ENCODE measurements around the gene MYLK4. TPM values are rescaled to one million over a fixed set of nuclear protein-coding genes. Genes with fewer than 3 reads are reported as not detected.

MYLK4 gene
- total RNA-seq, 2 donors from 2014 or later: 0.20 to 0.35 TPM

DNA sequence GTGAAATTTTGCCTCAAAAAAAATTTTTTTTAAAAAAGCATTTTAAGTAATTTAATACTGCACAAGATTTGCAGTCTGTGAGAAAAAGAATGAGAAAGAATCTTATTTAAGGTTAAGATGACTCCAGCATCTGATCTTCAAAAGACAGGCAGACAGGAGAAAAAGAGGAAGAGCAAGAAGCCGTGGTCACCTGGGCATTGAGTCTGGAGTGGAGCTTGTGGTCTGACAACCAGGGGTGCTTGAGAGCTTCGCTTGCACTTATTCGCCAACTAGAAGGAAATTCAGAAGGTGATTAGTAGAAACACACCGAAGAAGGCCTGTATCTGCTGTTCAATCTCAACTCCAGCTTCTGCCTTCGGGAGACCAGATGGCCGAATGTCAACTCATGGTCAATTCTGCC lies 75.9 kb downstream of the MYLK4 start:
- no peaks in the 10 kb centered on the region for H3K27me3 ChIP-seq
- H3K27ac ChIP-seq: no peak overlapping the region
- no peak overlapping the region for H3K4me3 ChIP-seq
- no peaks in the 10 kb centered on the region for H3K9me3 ChIP-seq
- no peaks in the 10 kb centered on the region for H3K36me3 ChIP-seq
- H3K4me1 ChIP-seq: no peaks in the 10 kb centered on the region
- intact Hi-C loops (cut with DNase I): no loop called here
- H3K9ac ChIP-seq (ENCODE audit: low read depth in 2 of 2, low read length in 2 of 2): no peak overlapping the region
- no peak for TF ChIP-seq CTCF (IDR thresholded peaks at IDR 0.05)
- no peak for DNase-seq

GRCh38 chr6:2669067-2669700 lies 81.5 kb downstream of the MYLK4 start:
- Histone ChIP-seq H3K9ac (ENCODE audit: low read depth in 2 of 2, low read length in 2 of 2) (no peak overlapping the region), H3K4me1 (no peaks in the 10 kb centered on the region), H3K4me3 (no peak overlapping the region), H3K36me3 (no peaks in the 10 kb centered on the region), H3K27ac (no peak overlapping the region), H3K9me3 (no peaks in the 10 kb centered on the region), H3K27me3 (no peaks in the 10 kb centered on the region)
- TF ChIP-seq CTCF (IDR thresholded peaks at IDR 0.05): no peak
- DNase-seq: no peak
- intact Hi-C loops (cut with DNase I): no loop called here

DNA sequence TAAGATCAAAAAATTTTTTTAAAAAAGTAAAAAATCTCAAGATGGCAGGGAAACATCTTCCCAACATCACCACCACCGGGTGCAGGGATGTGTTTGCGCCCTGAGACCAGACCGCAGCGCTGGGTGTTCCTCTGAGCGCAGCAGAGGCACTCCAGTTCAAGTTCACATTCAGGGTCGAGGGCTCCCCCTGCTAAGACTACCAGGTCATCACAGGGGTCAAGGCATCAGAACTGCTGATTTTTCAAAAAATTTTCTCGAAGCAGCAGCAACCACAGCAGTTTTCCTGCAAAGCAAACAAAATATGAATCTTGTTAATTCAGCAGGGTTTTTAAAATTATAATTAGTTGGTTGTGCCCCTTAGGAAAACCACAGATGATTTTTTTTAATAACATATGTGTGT lies 83.1 kb downstream of the MYLK4 start:
- no peak overlapping the region for H3K27ac ChIP-seq
- DNase-seq: no peak
- H3K9me3 ChIP-seq: no peaks in the 10 kb centered on the region
- H3K9ac ChIP-seq (ENCODE audit: low read depth in 2 of 2, low read length in 2 of 2): no peak overlapping the region
- no peaks in the 10 kb centered on the region for H3K4me1 ChIP-seq
- H3K4me3 ChIP-seq: no peak overlapping the region
- no peak for TF ChIP-seq CTCF (IDR thresholded peaks at IDR 0.05)
- H3K36me3 ChIP-seq: no peaks in the 10 kb centered on the region
- no peaks in the 10 kb centered on the region for H3K27me3 ChIP-seq
- intact Hi-C loops (cut with DNase I): no loop called here

GRCh38 chr6:2666906-2667575 lies 83.7 kb downstream of the MYLK4 start:
- Histone ChIP-seq H3K27ac (no peak overlapping the region), H3K36me3 (no peaks in the 10 kb centered on the region), H3K9me3 (no peaks in the 10 kb centered on the region), H3K4me1 (no peaks in the 10 kb centered on the region), H3K27me3 (no peaks in the 10 kb centered on the region), H3K4me3 (no peak overlapping the region), H3K9ac (ENCODE audit: low read depth in 2 of 2, low read length in 2 of 2) (no peak overlapping the region)
- no peak for TF ChIP-seq CTCF (IDR thresholded peaks at IDR 0.05)
- no peak for DNase-seq
- intact Hi-C loops (cut with DNase I): no loop called here

GRCh38 chr6:2665146-2666070 lies 85.3 kb downstream of the MYLK4 start:
- TF ChIP-seq CTCF (IDR thresholded peaks at IDR 0.05): no peak
- Histone ChIP-seq H3K4me1 (no peaks in the 10 kb centered on the region), H3K27ac (no peak overlapping the region), H3K9me3 (no peaks in the 10 kb centered on the region), H3K4me3 (no peak overlapping the region), H3K36me3 (no peaks in the 10 kb centered on the region), H3K9ac (ENCODE audit: low read depth in 2 of 2, low read length in 2 of 2) (no peak overlapping the region), H3K27me3 (no peaks in the 10 kb centered on the region)
- intact Hi-C loops (cut with DNase I): no loop called here
- DNase-seq: no peak
